Endodermal cell (in vitro differentiated cells): ENCODE measurements around the gene KIAA0513. TPM values are rescaled to one million over a fixed set of nuclear protein-coding genes. Genes with fewer than 3 reads are reported as not detected.

Source experiments
- DNase-seq: peaks from one replicate; pipeline ENCODE4 v3.0.0-alpha.2; 2017
- H3K27ac ChIP-seq: 2 replicates; pipeline ENCODE4 v1.5.1; 2013; ENCODE audit warnings: mild to moderate bottlenecking, low read depth, low read length, moderate library complexity
- H3K27me3 ChIP-seq: 2 replicates; pipeline ENCODE4 v1.6.1; 2013; ENCODE audit warnings: mild to moderate bottlenecking, low read length, moderate library complexity; ENCODE audit not compliant: insufficient read depth, control insufficient read depth, poor library complexity, severe bottlenecking
- H3K36me3 ChIP-seq: 2 replicates; pipeline ENCODE4 v1.7.0; 2013; ENCODE audit warnings: mild to moderate bottlenecking, low read length, moderate library complexity; ENCODE audit not compliant: control insufficient read depth, insufficient read depth
- H3K4me1 ChIP-seq: one replicate; pipeline ENCODE4 v1.7.0; 2013; ENCODE audit warnings: low read length; ENCODE audit not compliant: control insufficient read depth, insufficient read depth
- H3K4me3 ChIP-seq: 2 replicates; pipeline ENCODE4 v1.5.1; 2013; ENCODE audit warnings: mild to moderate bottlenecking, low read length, moderate library complexity
- H3K9ac ChIP-seq: 2 replicates; pipeline ENCODE4 v1.6.1; 2013; ENCODE audit warnings: mild to moderate bottlenecking, low read length, moderate library complexity; ENCODE audit not compliant: poor library complexity, severe bottlenecking; ENCODE audit errors: extremely low read depth
- H3K9me3 ChIP-seq: 2 replicates; pipeline ENCODE4 v1.6.1; 2013; ENCODE audit warnings: mild to moderate bottlenecking, low read length, moderate library complexity; ENCODE audit not compliant: control insufficient read depth
- H3K27ac Mint-ChIP-seq: 2 replicates; pipeline ENCODE4 v1.8.0; 2020; ENCODE audit warnings: mixed read lengths
- H3K27me3 Mint-ChIP-seq: 2 replicates; pipeline ENCODE4 v1.8.0; 2021; ENCODE audit warnings: mild to moderate bottlenecking, mixed read lengths; ENCODE audit not compliant: insufficient read depth
- H3K36me3 Mint-ChIP-seq: 2 replicates; pipeline ENCODE4 v1.8.0; 2020; ENCODE audit warnings: low read depth, mixed read lengths
- H3K4me1 Mint-ChIP-seq: 2 replicates; pipeline ENCODE4 v1.8.0; 2020; ENCODE audit warnings: mixed read lengths
- H3K4me3 Mint-ChIP-seq: 2 replicates; pipeline ENCODE4 v1.8.0; 2020; ENCODE audit warnings: mild to moderate bottlenecking, moderate library complexity, mixed read lengths
- H3K9me3 Mint-ChIP-seq: 2 replicates; pipeline ENCODE4 v1.8.0; 2020; ENCODE audit warnings: mild to moderate bottlenecking, mixed read lengths
- CTCF ChIP-seq: fragments of 200-600 bp; sonication (generic); conservative IDR thresholded peaks from 2 replicates; pipeline ENCODE4 v1.5.0; 2021; ENCODE audit warnings: antibody characterized with exemption, mild to moderate bottlenecking
- WGBS, 2 experiments: methylation state at CpG; one replicate each; pipeline versions ENCODE4 v1.1.5 to v1.1.7; 2013; ENCODE audit warnings: missing lambda C conversion rate in 2 of 2, mixed read lengths in 1 of 2; ENCODE audit not compliant: insufficient coverage in 1 of 2, insufficient read length in 1 of 2; 5-methylcytosine and 5-hydroxymethylcytosine counted together
- total RNA-seq, 2 donors: library from RNA; stranded (reverse); fragmentation: NEBNext Ultra II Directional in 1 of 2; extraction: Animal tissue kit (Norgen Biotek cat#: 25700) in 1 of 2; gene quantifications; 2 replicates in 1 of 2; 3 replicates in 1 of 2; pipeline ENCODE4 v1.2.1, GENCODE V29; 2021

KIAA0513 gene
- total RNA-seq, 2 donors from 2014 or later, result 9.2 to 16.0 TPM

GRCh38 chr16:85090873-85091521, 63.4 kb downstream of the KIAA0513 start:
- Mint-ChIP-seq H3K36me3 (no peaks in the 10 kb centered on the region), H3K4me3 (no peak overlapping the region), H3K27ac (no peak overlapping the region), H3K9me3 (no peaks in the 10 kb centered on the region), H3K27me3 (no peaks in the 10 kb centered on the region), H3K4me1 (no peaks in the 10 kb centered on the region)
- H3K9me3 ChIP-seq, result no peaks in the 10 kb centered on the region
- no peak for TF ChIP-seq CTCF
- no peaks in the 10 kb centered on the region for H3K27me3 ChIP-seq
- no peak overlapping the region for H3K9ac ChIP-seq
- H3K36me3 ChIP-seq, result no peaks in the 10 kb centered on the region
- H3K27ac ChIP-seq, result no peak overlapping the region
- peaks cover 2% of the 10 kb centered on the region for H3K4me1 ChIP-seq
- WGBS, 2 experiments, result 82 to 96% methylated on average over 7 to 8 of the region's 8 CpGs
- no peak for DNase-seq
- no peak overlapping the region for H3K4me3 ChIP-seq

- no peak overlapping the region for H3K9ac ChIP-seq
- 92 to 99% methylated on average over 6 to 7 of the region's 7 CpGs for WGBS, 2 experiments
- DNase-seq, result no peak
- H3K9me3 Mint-ChIP-seq, result no peaks in the 10 kb centered on the region
- H3K27ac Mint-ChIP-seq, result no peak overlapping the region
- peaks cover 2% of the 10 kb centered on the region for H3K4me1 ChIP-seq
- H3K27ac ChIP-seq, result no peak overlapping the region
- TF ChIP-seq CTCF, result no peak
- H3K9me3 ChIP-seq, result no peaks in the 10 kb centered on the region
- H3K4me3 Mint-ChIP-seq, result no peak overlapping the region
- H3K27me3 ChIP-seq, result no peaks in the 10 kb centered on the region
- H3K36me3 Mint-ChIP-seq, result no peaks in the 10 kb centered on the region
- no peaks in the 10 kb centered on the region for H3K4me1 Mint-ChIP-seq
- H3K27me3 Mint-ChIP-seq, result no peaks in the 10 kb centered on the region
- no peak overlapping the region for H3K4me3 ChIP-seq
- no peaks in the 10 kb centered on the region for H3K36me3 ChIP-seq
These were observed 63.9 kb downstream of the KIAA0513 start for GRCh38 chr16:85091522-85091910.

GRCh38 chr16:85092309-85092708, 64.7 kb downstream of the KIAA0513 start:
- no peaks in the 10 kb centered on the region for H3K36me3 ChIP-seq
- WGBS, 2 experiments, result 88 to 92% methylated on average over 8 to 9 of the region's 9 CpGs
- H3K4me1 Mint-ChIP-seq, result no peaks in the 10 kb centered on the region

More at GRCh38 chr16:85092309-85092708, 64.7 kb downstream of the KIAA0513 start:
- H3K4me3 Mint-ChIP-seq, result no peak overlapping the region
- Histone ChIP-seq H3K27me3 (no peaks in the 10 kb centered on the region), H3K4me3 (no peak overlapping the region), H3K9ac (no peak overlapping the region), H3K4me1 (peaks cover 2% of the 10 kb centered on the region), H3K9me3 (no peaks in the 10 kb centered on the region), H3K27ac (no peak overlapping the region)
- H3K27ac Mint-ChIP-seq, result peak overlapping the region; percentile 48
- H3K36me3 Mint-ChIP-seq, result no peaks in the 10 kb centered on the region
- no peaks in the 10 kb centered on the region for H3K9me3 Mint-ChIP-seq
- no peak for DNase-seq
- no peak for TF ChIP-seq CTCF
- H3K27me3 Mint-ChIP-seq, result no peaks in the 10 kb centered on the region
